GM12878 (cell line): ENCODE data around the gene AGER. TPM values are rescaled to one million over a fixed set of nuclear protein-coding genes. Genes with fewer than 3 reads are reported as not detected.

ENCODE experiments used
- CEBPZ ChIP-seq: fragments of 150-350 bp; IDR thresholded peaks from 2 replicates; pipeline ENCODE4 v1.6.1; 2016; ENCODE audit warnings: low read depth, low read length
- KLF5 ChIP-seq: fragments of 450-650 bp; IDR thresholded peaks from 2 replicates; pipeline ENCODE4 v1.6.1; 2014; ENCODE audit warnings: mild to moderate bottlenecking; ENCODE audit not compliant: partially characterized antibody
- NFXL1 ChIP-seq: fragments of 450-650 bp; IDR thresholded peaks from 2 replicates; pipeline ENCODE4 v1.6.1; 2017; ENCODE audit warnings: antibody characterized with exemption, mild to moderate bottlenecking, borderline replicate concordance
- PML ChIP-seq: IDR thresholded peaks from 2 replicates; pipeline ENCODE4 v1.6.1; 2012; ENCODE audit warnings: low read length, inconsistent platforms
- RUNX3 ChIP-seq: IDR thresholded peaks from 2 replicates; pipeline ENCODE4 v1.6.1; 2012; ENCODE audit warnings: low read length, inconsistent platforms
- TAF1 ChIP-seq: IDR thresholded peaks from 2 replicates; pipeline ENCODE4 v1.6.1; 2011; ENCODE audit warnings: mild to moderate bottlenecking, low read depth, low read length, borderline replicate concordance
- TCF12 ChIP-seq: IDR thresholded peaks from 2 replicates; pipeline ENCODE4 v1.6.1; 2011; ENCODE audit warnings: low read depth, mild to moderate bottlenecking, low read length
- ZNF384 ChIP-seq: IDR thresholded peaks from 2 replicates; pipeline ENCODE4 v1.6.1; 2012; ENCODE audit warnings: low read depth, mild to moderate bottlenecking, low read length, improper control_type of control experiment, borderline replicate concordance
- ZNF687 ChIP-seq: fragments of 450-650 bp; IDR thresholded peaks from 2 replicates; pipeline ENCODE4 v1.6.1; 2017; ENCODE audit warnings: mild to moderate bottlenecking, moderate library complexity
- microRNA-seq: library from miRNA; unstranded; fragments of <30 nt; microRNA quantifications from one replicate; pipeline ENCODE4, GENCODE V29; 2018
- polyA plus RNA-seq, 11 experiments: library from polyadenylated mRNA; depleted of rRNA in 4 of 11; unstranded in 6 of 11; stranded (reverse) in 5 of 11; fragments of >200 nt; fragmentation: Nextera tagmentation in 4 of 11; fragmentation: Illumina TruSeq in 1 of 11; extraction: Ambion mirVana in 4 of 11; extraction: Trizol in 1 of 11; gene quantifications; 1 replicate in 1 of 11; 2 replicates in 10 of 11; pipeline versions ENCODE4 v1.2.1 to v1.2.3, GENCODE V29; 2011 to 2016; ENCODE audit warnings: inconsistent platforms in 2 of 11, missing spikeins in 2 of 11, low read depth in 1 of 11
- small RNA-seq: library from RNA; depleted of rRNA; stranded (forward); fragments of <200 nt; gene quantifications from one replicate; pipeline ENCODE3, GENCODE V24; 2014
- total RNA-seq, 4 experiments: library from RNA; depleted of rRNA in 3 of 4; stranded (reverse); fragments of >200 nt in 3 of 4; fragmentation: Illumina TruSeq in 1 of 4; extraction: Trizol in 1 of 4; gene quantifications; 2 replicates each; pipeline versions ENCODE4 v1.2.1 to v1.2.3, GENCODE V29; 2013 to 2021

Gene AGER
- total and polyA plus RNA-seq, 10 of the 15 experiments (the other 5 are each of a cell fraction or from before 2014, with no cell fraction given), result 1.1 to 18.2 (median 3.9) TPM

GRCh38 chr6:32131439-32131948, 52.6 kb downstream of the AGER start (continued):
- no peak for TF ChIP-seq TCF12
- TF ChIP-seq TAF1, result no peak
- no peak for TF ChIP-seq ZNF384
- no peak for TF ChIP-seq RUNX3
- no peak for TF ChIP-seq CEBPZ
- no peak for TF ChIP-seq KLF5
- TF ChIP-seq ZNF687, result no peak
- no peak for TF ChIP-seq PML
- TF ChIP-seq NFXL1, result no peak

Small RNAs within 50 kb of the gene (microRNA-seq; reads per million reads assigned to microRNA genes)
- gene MIR6721 (0.56 reads per million), gene MIR6833 (not detected)

Small RNAs within 50 kb of the gene (small RNA-seq; reads per million reads assigned to genes)
- gene AL662884.1 (not detected), gene MIR6833 (not detected)

Other genes starting within 250 kb of the AGER start
Only the 7 nearest of the 20 such genes appear.
- 0.11 TPM in 1 of 2 replicates, not detected in the other for gene PRRT1, start 32.3 kb downstream of the AGER start, total RNA-seq (2014; rRNA removed)
- not detected in 2 replicates for gene PRRT1, start 32.3 kb downstream of the AGER start, total RNA-seq (2014; rRNA removed; fragmentation: Illumina TruSeq; extraction: Trizol)
- gene PRRT1, start 32.3 kb downstream of the AGER start, total RNA-seq (2021), result 0.15 TPM in 1 of 2 replicates, not detected in the other
- 0.04 and 0.08 TPM in 2 replicates for gene PRRT1, start 32.3 kb downstream of the AGER start, polyA plus RNA-seq (2011; rRNA removed)
- gene PRRT1, start 32.3 kb downstream of the AGER start, polyA plus RNA-seq (2014; fragmentation: Illumina TruSeq; extraction: Trizol), result 0.04 TPM in 1 of 2 replicates, not detected in the other
- not detected for gene PRRT1, start 32.3 kb downstream of the AGER start, polyA plus RNA-seq (2014; fragmentation: Nextera tagmentation; extraction: Ambion mirVana)
- 0.13 TPM in 1 of 2 replicates, not detected in the other for gene PRRT1, start 32.3 kb downstream of the AGER start, polyA plus RNA-seq (2014; rRNA removed)
- gene PRRT1, start 32.3 kb downstream of the AGER start, polyA plus RNA-seq (2016; fragmentation: Nextera tagmentation; extraction: Ambion mirVana), result not detected
- gene PPT2, start 30.1 kb downstream of the AGER start, total RNA-seq (2014; rRNA removed), result 21.7 and 25.5 TPM in 2 replicates
- 2.7 and 2.9 TPM in 2 replicates for gene PPT2, start 30.1 kb downstream of the AGER start, total RNA-seq (2014; rRNA removed; fragmentation: Illumina TruSeq; extraction: Trizol)
- 7.3 and 7.9 TPM in 2 replicates for gene PPT2, start 30.1 kb downstream of the AGER start, total RNA-seq (2021)
- 4.2 and 6.9 TPM in 2 replicates for gene PPT2, start 30.1 kb downstream of the AGER start, polyA plus RNA-seq (2011; rRNA removed)
- gene PPT2, start 30.1 kb downstream of the AGER start, polyA plus RNA-seq (2014; fragmentation: Illumina TruSeq; extraction: Trizol), result 6.3 and 6.7 TPM in 2 replicates
- 1 to 10 TPM; 1.3 to 2.5 TPM for gene PPT2, start 30.1 kb downstream of the AGER start, polyA plus RNA-seq (2014; fragmentation: Nextera tagmentation; extraction: Ambion mirVana)
- 6.8 and 7.6 TPM in 2 replicates for gene PPT2, start 30.1 kb downstream of the AGER start, polyA plus RNA-seq (2014; rRNA removed)
- 1 to 10 TPM; 3.4 to 4.8 TPM for gene PPT2, start 30.1 kb downstream of the AGER start, polyA plus RNA-seq (2016; fragmentation: Nextera tagmentation; extraction: Ambion mirVana)
- gene EGFL8, start 19.7 kb downstream of the AGER start, total RNA-seq (2014; rRNA removed), result 0.90 and 2.7 TPM in 2 replicates
- gene EGFL8, start 19.7 kb downstream of the AGER start, total RNA-seq (2014; rRNA removed; fragmentation: Illumina TruSeq; extraction: Trizol), result 0.60 and 1.9 TPM in 2 replicates
- 2.6 and 3.0 TPM in 2 replicates for gene EGFL8, start 19.7 kb downstream of the AGER start, total RNA-seq (2021)
- 1.8 and 2.2 TPM in 2 replicates for gene EGFL8, start 19.7 kb downstream of the AGER start, polyA plus RNA-seq (2011; rRNA removed)
- gene EGFL8, start 19.7 kb downstream of the AGER start, polyA plus RNA-seq (2014; fragmentation: Illumina TruSeq; extraction: Trizol), result 2.3 and 6.0 TPM in 2 replicates
- under 1 TPM; 0.27 to 0.84 TPM for gene EGFL8, start 19.7 kb downstream of the AGER start, polyA plus RNA-seq (2014; fragmentation: Nextera tagmentation; extraction: Ambion mirVana)
- gene EGFL8, start 19.7 kb downstream of the AGER start, polyA plus RNA-seq (2014; rRNA removed), result 2.4 and 3.5 TPM in 2 replicates
- gene EGFL8, start 19.7 kb downstream of the AGER start, polyA plus RNA-seq (2016; fragmentation: Nextera tagmentation; extraction: Ambion mirVana), result under 1 TPM; 0.07 to 0.28 TPM
- gene AGPAT1, start 8.2 kb downstream of the AGER start, total RNA-seq (2014; rRNA removed), result 31.5 and 36.2 TPM in 2 replicates
- 14.0 and 15.7 TPM in 2 replicates for gene AGPAT1, start 8.2 kb downstream of the AGER start, total RNA-seq (2014; rRNA removed; fragmentation: Illumina TruSeq; extraction: Trizol)
- 31.5 and 34.7 TPM in 2 replicates for gene AGPAT1, start 8.2 kb downstream of the AGER start, total RNA-seq (2021)
- gene AGPAT1, start 8.2 kb downstream of the AGER start, polyA plus RNA-seq (2011; rRNA removed), result 10.5 and 26.8 TPM in 2 replicates
- 33.3 and 39.5 TPM in 2 replicates for gene AGPAT1, start 8.2 kb downstream of the AGER start, polyA plus RNA-seq (2014; fragmentation: Illumina TruSeq; extraction: Trizol)
- gene AGPAT1, start 8.2 kb downstream of the AGER start, polyA plus RNA-seq (2014; fragmentation: Nextera tagmentation; extraction: Ambion mirVana), result 10 to 100 TPM; 13.9 to 15.3 TPM
- gene AGPAT1, start 8.2 kb downstream of the AGER start, polyA plus RNA-seq (2014; rRNA removed), result 29.2 and 32.0 TPM in 2 replicates
- gene AGPAT1, start 8.2 kb downstream of the AGER start, polyA plus RNA-seq (2016; fragmentation: Nextera tagmentation; extraction: Ambion mirVana), result 10 to 100 TPM; 18.1 to 22.5 TPM
- 51.6 and 61.4 TPM in 2 replicates for gene RNF5, start 5.8 kb downstream of the AGER start, total RNA-seq (2014; rRNA removed)
- 42.2 and 42.4 TPM in 2 replicates for gene RNF5, start 5.8 kb downstream of the AGER start, total RNA-seq (2014; rRNA removed; fragmentation: Illumina TruSeq; extraction: Trizol)
- gene RNF5, start 5.8 kb downstream of the AGER start, total RNA-seq (2021), result 51.6 and 52.1 TPM in 2 replicates
- gene RNF5, start 5.8 kb downstream of the AGER start, polyA plus RNA-seq (2011; rRNA removed), result 75.2 and 75.6 TPM in 2 replicates
- 74.1 and 82.8 TPM in 2 replicates for gene RNF5, start 5.8 kb downstream of the AGER start, polyA plus RNA-seq (2014; fragmentation: Illumina TruSeq; extraction: Trizol)
- 10 to 100 TPM; 31.4 to 42.0 TPM for gene RNF5, start 5.8 kb downstream of the AGER start, polyA plus RNA-seq (2014; fragmentation: Nextera tagmentation; extraction: Ambion mirVana)
- 72.6 and 74.1 TPM in 2 replicates for gene RNF5, start 5.8 kb downstream of the AGER start, polyA plus RNA-seq (2014; rRNA removed)
- gene RNF5, start 5.8 kb downstream of the AGER start, polyA plus RNA-seq (2016; fragmentation: Nextera tagmentation; extraction: Ambion mirVana), result 100 to 1,000 TPM; 105 to 114 TPM
- 19.3 and 20.8 TPM in 2 replicates for gene PBX2, start 5.9 kb upstream of the AGER start, total RNA-seq (2014; rRNA removed)
- gene PBX2, start 5.9 kb upstream of the AGER start, total RNA-seq (2014; rRNA removed; fragmentation: Illumina TruSeq; extraction: Trizol), result 20.3 and 21.8 TPM in 2 replicates
- 59.6 and 66.5 TPM in 2 replicates for gene PBX2, start 5.9 kb upstream of the AGER start, total RNA-seq (2021)
- 35.7 and 48.8 TPM in 2 replicates for gene PBX2, start 5.9 kb upstream of the AGER start, polyA plus RNA-seq (2011; rRNA removed)
- 50.7 and 50.9 TPM in 2 replicates for gene PBX2, start 5.9 kb upstream of the AGER start, polyA plus RNA-seq (2014; fragmentation: Illumina TruSeq; extraction: Trizol)
- gene PBX2, start 5.9 kb upstream of the AGER start, polyA plus RNA-seq (2014; fragmentation: Nextera tagmentation; extraction: Ambion mirVana), result 1 to 10 TPM in 1 of 2 experiments, under 1 TPM in 1; 0.84 to 1.2 TPM
- gene PBX2, start 5.9 kb upstream of the AGER start, polyA plus RNA-seq (2014; rRNA removed), result 58.0 and 73.3 TPM in 2 replicates
- gene PBX2, start 5.9 kb upstream of the AGER start, polyA plus RNA-seq (2016; fragmentation: Nextera tagmentation; extraction: Ambion mirVana), result 1 to 10 TPM; 2.7 to 3.7 TPM
- 117 and 133 TPM in 2 replicates for gene GPSM3, start 8.4 kb upstream of the AGER start, total RNA-seq (2014; rRNA removed)
- gene GPSM3, start 8.4 kb upstream of the AGER start, total RNA-seq (2014; rRNA removed; fragmentation: Illumina TruSeq; extraction: Trizol), result 63.7 and 71.6 TPM in 2 replicates
- 131 TPM in 2 replicates for gene GPSM3, start 8.4 kb upstream of the AGER start, total RNA-seq (2021)
- 65.3 and 131 TPM in 2 replicates for gene GPSM3, start 8.4 kb upstream of the AGER start, polyA plus RNA-seq (2011; rRNA removed)
- gene GPSM3, start 8.4 kb upstream of the AGER start, polyA plus RNA-seq (2014; fragmentation: Illumina TruSeq; extraction: Trizol), result 60.2 and 104 TPM in 2 replicates
- gene GPSM3, start 8.4 kb upstream of the AGER start, polyA plus RNA-seq (2014; fragmentation: Nextera tagmentation; extraction: Ambion mirVana), result 10 to 100 TPM; 22.0 to 61.9 TPM
- gene GPSM3, start 8.4 kb upstream of the AGER start, polyA plus RNA-seq (2014; rRNA removed), result 112 and 144 TPM in 2 replicates
- gene GPSM3, start 8.4 kb upstream of the AGER start, polyA plus RNA-seq (2016; fragmentation: Nextera tagmentation; extraction: Ambion mirVana), result 100 to 1,000 TPM; 114 to 137 TPM